ENCODE measurements around the gene STK31. TPM values are rescaled to one million over a fixed set of nuclear protein-coding genes. Genes with fewer than 3 reads are reported as not detected.
"Not testable (repeated sequence)": the region's sequence is repeated elsewhere in the genome, so short reads cannot be mapped to it uniquely, and the experiment has no call there.

STK31 gene
- total RNA-seq, 1 donor from 2014 or later, result 0.16 TPM

DNA sequence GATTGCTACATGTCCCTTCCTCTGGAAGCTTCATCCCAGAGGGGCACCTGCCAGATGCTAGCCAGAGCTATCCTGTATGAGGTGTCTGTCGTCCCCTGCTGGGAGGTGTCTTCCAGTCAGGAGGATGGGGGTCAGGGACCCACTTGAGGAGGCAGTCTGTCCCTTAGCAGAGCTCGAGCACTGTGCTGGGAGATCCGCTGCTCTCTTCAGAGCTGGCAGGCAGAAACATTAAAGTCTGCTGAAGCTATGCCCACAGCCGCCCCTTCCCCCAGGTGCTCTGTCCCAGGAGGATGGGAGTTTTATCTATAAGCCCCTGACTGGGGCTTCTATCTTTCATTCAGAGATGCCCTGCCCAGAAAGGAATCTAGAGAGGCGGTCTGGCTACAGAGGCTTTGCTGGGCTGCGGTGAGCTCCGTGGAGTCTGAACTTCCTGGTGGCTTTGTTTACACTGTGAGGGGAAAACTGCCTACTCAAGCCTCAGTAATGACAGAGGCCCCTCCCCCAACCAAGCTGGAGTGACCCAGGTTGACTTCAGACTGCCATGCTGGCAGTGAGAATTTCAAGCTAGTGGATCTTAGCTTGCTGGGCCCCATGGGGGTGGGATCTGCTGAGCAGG, 69.3 kb downstream of the STK31 start:
- H3K27me3 Mint-ChIP-seq (ENCODE audit: low read depth); H3K36me3 Mint-ChIP-seq (ENCODE audit: low read depth); DNase-seq (ENCODE audit: low spot score); H3K4me1 Mint-ChIP-seq (ENCODE audit: low read depth); H3K4me3 Mint-ChIP-seq (ENCODE audit: low read depth); H3K9me3 Mint-ChIP-seq; H3K27ac Mint-ChIP-seq; intact Hi-C loops (cut with micrococcal nuclease): not testable (repeated sequence)

DNA sequence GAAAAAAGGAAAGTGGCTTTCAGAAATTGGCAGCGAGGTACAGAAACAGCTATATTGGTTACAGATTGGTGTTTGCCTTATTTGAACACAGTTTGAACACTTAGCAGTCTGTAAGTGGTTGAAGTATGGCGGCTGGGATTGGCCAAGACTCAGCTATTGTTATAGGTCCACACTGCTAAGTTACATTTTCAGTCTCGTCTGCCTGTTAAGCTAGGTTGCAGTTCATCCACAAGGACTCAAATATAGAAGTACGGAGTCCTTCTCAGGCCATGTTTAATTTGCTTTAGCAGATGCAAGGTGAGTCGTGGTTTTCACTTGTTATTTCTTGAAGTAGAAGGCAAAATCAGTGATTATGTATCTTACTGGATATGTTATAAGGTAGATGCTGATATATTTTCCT, 73.1 kb downstream of the STK31 start:
- intact Hi-C loops (cut with micrococcal nuclease), result no loop called here
- Mint-ChIP-seq H3K4me1 (ENCODE audit: low read depth) (no peaks in the 10 kb centered on the region), H3K4me3 (ENCODE audit: low read depth) (no peak overlapping the region), H3K27me3 (ENCODE audit: low read depth) (no peaks in the 10 kb centered on the region), H3K27ac (no peak overlapping the region), H3K36me3 (ENCODE audit: low read depth) (no peaks in the 10 kb centered on the region), H3K9me3 (no peaks in the 10 kb centered on the region)
- no peak for DNase-seq (ENCODE audit: low spot score)

DNA sequence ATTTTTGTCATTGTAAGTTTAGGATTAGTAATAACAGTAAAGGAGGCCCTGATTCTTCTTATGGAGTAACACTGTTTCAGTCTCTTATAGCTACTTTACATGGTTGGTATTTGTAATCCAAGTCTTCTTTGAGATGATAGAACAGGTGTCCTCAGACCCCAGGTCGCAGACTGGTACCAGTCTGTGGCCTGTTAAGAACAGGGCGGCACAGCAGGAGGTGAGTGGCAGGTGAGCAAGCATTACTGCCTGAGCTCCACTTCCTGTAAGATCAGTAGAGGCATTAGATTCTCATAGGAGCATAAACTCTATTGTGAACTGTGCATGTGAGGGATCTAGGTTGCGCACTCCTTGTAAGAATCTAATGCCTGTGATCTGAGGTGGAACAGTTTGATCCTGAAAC, 77.3 kb downstream of the STK31 start:
- no peak for DNase-seq (ENCODE audit: low spot score)
- no peaks in the 10 kb centered on the region for H3K4me1 Mint-ChIP-seq (ENCODE audit: low read depth)
- no peak overlapping the region for H3K27ac Mint-ChIP-seq
- H3K9me3 Mint-ChIP-seq, result no peaks in the 10 kb centered on the region
- intact Hi-C loops (cut with micrococcal nuclease), result no loop called here
- H3K36me3 Mint-ChIP-seq (ENCODE audit: low read depth), result no peaks in the 10 kb centered on the region
- no peak overlapping the region for H3K4me3 Mint-ChIP-seq (ENCODE audit: low read depth)
- no peaks in the 10 kb centered on the region for H3K27me3 Mint-ChIP-seq (ENCODE audit: low read depth)

DNA sequence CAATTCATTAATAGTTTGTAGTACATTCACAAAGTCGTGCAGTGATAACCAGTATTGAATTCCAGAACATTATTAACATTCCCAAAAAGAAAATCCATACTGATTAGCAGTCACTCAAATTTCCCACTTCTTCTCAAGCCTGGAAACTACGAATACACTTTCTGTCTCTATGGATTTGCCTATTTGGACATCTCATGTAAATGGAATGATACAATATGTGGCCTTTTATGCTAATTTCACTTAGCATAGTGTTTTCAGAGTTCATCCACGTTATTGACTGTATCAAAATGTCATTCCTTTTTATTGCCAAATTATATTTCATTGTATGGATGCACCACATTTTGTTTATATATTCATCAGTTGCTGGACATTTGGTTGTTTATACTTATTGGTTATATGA, 78.8 kb downstream of the STK31 start:
- peaks cover 2% of the 10 kb centered on the region for H3K9me3 Mint-ChIP-seq
- H3K36me3 Mint-ChIP-seq (ENCODE audit: low read depth), result no peaks in the 10 kb centered on the region
- H3K27ac Mint-ChIP-seq, result no peak overlapping the region
- DNase-seq (ENCODE audit: low spot score), result no peak
- H3K27me3 Mint-ChIP-seq (ENCODE audit: low read depth), result no peaks in the 10 kb centered on the region
- H3K4me3 Mint-ChIP-seq (ENCODE audit: low read depth), result no peak overlapping the region
- H3K4me1 Mint-ChIP-seq (ENCODE audit: low read depth), result no peaks in the 10 kb centered on the region
- intact Hi-C loops (cut with micrococcal nuclease), result no loop called here

DNA sequence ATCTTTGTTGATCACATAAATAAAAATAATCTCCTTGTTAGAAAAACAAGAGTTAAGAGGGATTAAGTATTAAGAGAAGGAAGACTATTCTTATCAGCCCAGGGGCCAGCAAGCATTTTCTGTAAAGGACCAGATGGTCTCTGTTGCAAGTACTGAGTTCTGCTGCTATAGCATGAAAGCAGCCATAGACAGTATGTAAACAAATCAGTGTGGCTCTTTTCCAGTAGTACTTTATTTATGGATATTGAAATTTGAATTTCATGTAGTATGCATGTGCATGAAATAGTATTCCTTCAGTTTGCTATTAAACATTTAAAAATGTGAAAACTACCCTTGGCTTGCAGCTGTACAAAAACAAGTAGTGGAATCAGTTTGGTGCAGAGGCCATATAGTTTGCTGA, 81.7 kb downstream of the STK31 start:
- H3K4me1 Mint-ChIP-seq (ENCODE audit: low read depth), result no peaks in the 10 kb centered on the region
- intact Hi-C loops (cut with micrococcal nuclease), result no loop called here
- no peaks in the 10 kb centered on the region for H3K27me3 Mint-ChIP-seq (ENCODE audit: low read depth)
- no peaks in the 10 kb centered on the region for H3K36me3 Mint-ChIP-seq (ENCODE audit: low read depth)
- H3K9me3 Mint-ChIP-seq, result peaks cover 24% of the 10 kb centered on the region
- DNase-seq (ENCODE audit: low spot score), result no peak
- no peak overlapping the region for H3K4me3 Mint-ChIP-seq (ENCODE audit: low read depth)
- no peak overlapping the region for H3K27ac Mint-ChIP-seq

DNA sequence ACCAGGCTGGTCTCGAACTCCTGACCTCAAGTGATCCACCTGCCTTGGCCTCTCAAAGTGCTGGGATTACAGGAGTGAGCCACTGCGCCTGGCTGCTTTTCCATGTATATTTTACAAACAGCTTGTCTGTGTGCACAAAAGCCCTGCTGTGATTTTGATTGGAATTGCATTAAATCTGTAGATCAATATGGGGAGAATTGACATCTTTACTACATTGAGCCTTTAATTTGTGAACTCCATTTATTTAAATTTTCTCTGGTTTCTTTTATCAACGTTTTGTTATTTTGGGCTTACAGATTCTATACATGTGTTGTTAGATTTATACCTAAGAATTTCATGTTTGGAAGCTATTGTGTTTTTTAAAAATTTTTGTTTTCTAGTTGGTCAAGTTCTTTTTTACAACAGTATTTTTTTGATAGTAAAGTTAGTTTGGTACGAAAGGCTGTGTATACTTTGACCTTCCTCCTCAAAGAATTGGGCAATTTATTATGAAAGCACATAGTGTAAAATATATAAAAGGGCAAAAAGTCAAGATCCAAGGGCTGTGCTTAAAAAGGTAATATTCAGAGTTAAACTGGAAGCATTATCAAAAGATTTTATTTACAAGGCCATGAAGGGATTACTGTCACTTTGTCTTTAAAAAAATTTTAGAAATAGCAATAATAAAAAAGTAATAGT, 92.8 kb downstream of the STK31 start:
- Mint-ChIP-seq H3K9me3 (no peaks in the 10 kb centered on the region), H3K4me3 (ENCODE audit: low read depth) (no peak overlapping the region), H3K4me1 (ENCODE audit: low read depth) (no peaks in the 10 kb centered on the region), H3K36me3 (ENCODE audit: low read depth) (no peaks in the 10 kb centered on the region), H3K27ac (no peak overlapping the region), H3K27me3 (ENCODE audit: low read depth) (peaks cover 5% of the 10 kb centered on the region)
- no peak for DNase-seq (ENCODE audit: low spot score)
- intact Hi-C loops (cut with micrococcal nuclease), result no loop called here

DNA sequence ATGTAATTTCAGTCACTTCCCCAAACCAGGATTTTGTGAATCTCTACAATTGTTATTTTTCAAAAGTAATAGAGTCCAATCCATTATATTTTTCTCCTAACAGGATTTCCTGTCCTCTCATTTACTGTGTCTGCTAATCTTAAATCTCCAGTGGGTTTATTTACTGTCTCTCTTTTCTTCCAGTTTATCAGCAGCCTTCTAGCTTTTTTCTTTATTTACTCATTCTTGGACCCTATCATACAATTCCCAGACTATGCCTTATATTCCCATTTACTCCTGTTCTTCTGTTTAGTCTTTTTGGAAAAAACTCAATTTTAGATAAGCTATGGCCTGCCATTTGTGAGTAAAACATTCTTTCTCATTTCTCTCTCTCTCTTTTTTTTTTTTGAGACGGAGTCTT, 94.7 kb downstream of the STK31 start:
- intact Hi-C loops (cut with micrococcal nuclease), result no loop called here
- DNase-seq (ENCODE audit: low spot score), result no peak
- Mint-ChIP-seq H3K27ac (no peak overlapping the region), H3K36me3 (ENCODE audit: low read depth) (no peaks in the 10 kb centered on the region), H3K9me3 (no peaks in the 10 kb centered on the region), H3K4me3 (ENCODE audit: low read depth) (no peak overlapping the region), H3K4me1 (ENCODE audit: low read depth) (no peaks in the 10 kb centered on the region), H3K27me3 (ENCODE audit: low read depth) (peaks cover 5% of the 10 kb centered on the region)

DNA sequence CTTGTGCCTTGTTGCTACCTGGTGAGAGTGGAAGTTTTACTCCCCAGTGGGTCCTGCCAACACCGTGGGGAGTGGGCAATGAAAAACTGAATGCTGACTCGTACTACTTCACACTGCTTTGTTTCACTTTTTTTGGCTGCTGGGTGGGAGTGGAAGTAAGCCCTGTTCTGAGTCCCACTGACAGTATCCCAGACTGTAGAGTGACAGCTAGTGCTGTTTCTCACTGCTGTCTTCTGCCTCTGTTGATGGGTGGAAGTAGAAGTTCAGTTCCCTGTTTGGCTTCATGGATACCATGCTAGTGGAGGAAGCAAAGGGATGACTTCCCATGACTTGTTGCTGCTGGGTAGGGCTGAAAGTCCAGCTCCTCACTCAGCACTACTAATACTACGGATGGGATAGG, 98.4 kb downstream of the STK31 start:
- no peak overlapping the region for H3K4me3 Mint-ChIP-seq (ENCODE audit: low read depth)
- H3K4me1 Mint-ChIP-seq (ENCODE audit: low read depth), result peaks cover 3% of the 10 kb centered on the region
- H3K9me3 Mint-ChIP-seq, result peaks cover 10% of the 10 kb centered on the region
- H3K27me3 Mint-ChIP-seq (ENCODE audit: low read depth), result peaks cover 5% of the 10 kb centered on the region
- no peaks in the 10 kb centered on the region for H3K36me3 Mint-ChIP-seq (ENCODE audit: low read depth)
- DNase-seq (ENCODE audit: low spot score), result no peak
- H3K27ac Mint-ChIP-seq, result no peak overlapping the region
- intact Hi-C loops (cut with micrococcal nuclease), result no loop called here

DNA sequence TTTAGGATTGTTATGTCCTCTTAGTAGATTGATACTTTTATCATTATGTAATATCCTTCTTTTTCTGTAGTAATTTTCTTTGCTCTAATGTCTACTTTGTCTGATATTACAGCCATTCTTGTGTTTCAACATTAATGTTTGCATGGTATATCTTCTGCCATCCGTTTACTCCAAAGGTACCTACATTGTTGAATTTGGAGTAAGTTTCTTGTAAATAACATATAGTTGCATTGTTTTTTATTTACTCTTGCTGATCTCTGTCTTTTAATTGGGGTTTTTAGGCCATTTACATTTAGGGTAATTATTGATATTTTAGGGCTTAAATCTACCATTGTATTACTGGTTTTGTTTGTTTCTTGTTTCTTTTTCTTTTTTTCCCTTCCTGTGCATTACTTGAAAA, 100.1 kb downstream of the STK31 start:
- intact Hi-C loops (cut with micrococcal nuclease), result no loop called here
- Mint-ChIP-seq H3K27ac (no peak overlapping the region), H3K4me1 (ENCODE audit: low read depth) (peaks cover 3% of the 10 kb centered on the region), H3K9me3 (peaks cover 10% of the 10 kb centered on the region), H3K27me3 (ENCODE audit: low read depth) (peaks cover 2% of the 10 kb centered on the region), H3K36me3 (ENCODE audit: low read depth) (no peaks in the 10 kb centered on the region), H3K4me3 (ENCODE audit: low read depth) (no peak overlapping the region)
- DNase-seq (ENCODE audit: low spot score), result no peak

DNA sequence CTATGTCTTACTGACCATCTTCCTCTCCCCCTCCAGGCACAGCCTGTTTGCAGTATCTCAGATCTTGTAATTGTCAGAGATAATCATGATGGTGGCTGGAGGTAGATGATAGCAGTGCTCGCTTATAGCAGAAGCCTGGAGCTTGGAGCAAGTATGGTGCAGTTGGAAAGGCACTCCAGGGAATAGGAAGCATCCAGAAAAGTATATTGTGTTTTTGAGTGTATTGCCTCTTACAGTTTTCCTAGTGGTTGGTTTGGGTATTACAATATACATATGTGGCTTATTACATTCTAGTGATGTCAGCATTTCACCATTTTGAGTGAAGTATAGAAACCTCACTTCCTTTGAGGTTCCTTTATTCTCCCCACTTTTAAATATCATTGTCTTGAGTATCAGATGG, 101.5 kb downstream of the STK31 start:
- H3K4me1 Mint-ChIP-seq (ENCODE audit: low read depth), result peaks cover 3% of the 10 kb centered on the region
- H3K27ac Mint-ChIP-seq, result no peak overlapping the region
- H3K4me3 Mint-ChIP-seq (ENCODE audit: low read depth), result no peak overlapping the region
- H3K9me3 Mint-ChIP-seq, result peaks cover 10% of the 10 kb centered on the region
- no peak for DNase-seq (ENCODE audit: low spot score)
- no peaks in the 10 kb centered on the region for H3K36me3 Mint-ChIP-seq (ENCODE audit: low read depth)
- intact Hi-C loops (cut with micrococcal nuclease), result no loop called here
- peaks cover 2% of the 10 kb centered on the region for H3K27me3 Mint-ChIP-seq (ENCODE audit: low read depth)

DNA sequence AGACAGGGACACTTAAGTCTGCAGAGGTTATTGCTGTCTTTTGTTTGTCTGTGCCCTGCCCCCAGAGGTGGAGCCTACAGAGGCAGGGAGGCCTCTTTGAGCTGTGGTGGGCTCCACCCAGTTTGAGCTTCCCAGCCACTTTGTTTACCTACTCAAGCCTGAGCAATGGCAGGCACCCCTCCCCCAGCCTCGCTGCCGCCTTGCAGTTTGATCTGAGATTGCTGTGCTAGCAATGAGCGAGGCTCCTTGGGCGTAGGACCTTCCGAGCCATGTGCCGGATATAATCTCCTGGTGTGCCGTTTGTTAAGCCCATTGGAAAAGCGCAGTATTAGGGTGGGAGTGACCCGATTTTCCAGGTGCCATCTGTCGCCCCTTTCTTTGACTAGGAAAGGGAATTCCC, 118.1 kb downstream of the STK31 start:
- H3K27me3 Mint-ChIP-seq (ENCODE audit: low read depth); DNase-seq (ENCODE audit: low spot score); intact Hi-C loops (cut with micrococcal nuclease); H3K4me1 Mint-ChIP-seq (ENCODE audit: low read depth); H3K36me3 Mint-ChIP-seq (ENCODE audit: low read depth); H3K4me3 Mint-ChIP-seq (ENCODE audit: low read depth); H3K27ac Mint-ChIP-seq: not testable (repeated sequence)
- peaks cover 13% of the 10 kb centered on the region for H3K9me3 Mint-ChIP-seq

DNA sequence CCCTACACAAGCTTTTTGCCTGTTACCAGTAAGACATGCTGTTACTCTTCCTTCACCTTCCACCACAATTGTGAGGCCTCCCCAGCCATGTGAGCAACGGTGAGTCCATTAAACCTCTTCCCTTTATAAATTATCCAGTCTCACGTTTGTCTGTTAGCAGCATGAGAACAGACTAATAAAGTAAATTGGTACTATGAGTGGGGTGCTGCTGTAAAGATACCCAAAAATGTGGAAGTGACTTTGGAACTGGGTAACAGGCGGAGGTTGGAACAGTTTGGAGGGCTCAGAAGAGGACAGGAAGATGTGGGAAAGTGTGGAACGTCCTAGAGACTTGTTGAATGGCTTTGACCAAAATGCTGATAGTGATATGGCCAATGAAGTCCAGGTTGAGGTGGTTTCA, 122.7 kb downstream of the STK31 start:
- H3K4me1 Mint-ChIP-seq (ENCODE audit: low read depth); H3K4me3 Mint-ChIP-seq (ENCODE audit: low read depth); H3K27ac Mint-ChIP-seq; DNase-seq (ENCODE audit: low spot score); intact Hi-C loops (cut with micrococcal nuclease); H3K36me3 Mint-ChIP-seq (ENCODE audit: low read depth); H3K27me3 Mint-ChIP-seq (ENCODE audit: low read depth): not testable (repeated sequence)
- H3K9me3 Mint-ChIP-seq, result peaks cover 21% of the 10 kb centered on the region

DNA sequence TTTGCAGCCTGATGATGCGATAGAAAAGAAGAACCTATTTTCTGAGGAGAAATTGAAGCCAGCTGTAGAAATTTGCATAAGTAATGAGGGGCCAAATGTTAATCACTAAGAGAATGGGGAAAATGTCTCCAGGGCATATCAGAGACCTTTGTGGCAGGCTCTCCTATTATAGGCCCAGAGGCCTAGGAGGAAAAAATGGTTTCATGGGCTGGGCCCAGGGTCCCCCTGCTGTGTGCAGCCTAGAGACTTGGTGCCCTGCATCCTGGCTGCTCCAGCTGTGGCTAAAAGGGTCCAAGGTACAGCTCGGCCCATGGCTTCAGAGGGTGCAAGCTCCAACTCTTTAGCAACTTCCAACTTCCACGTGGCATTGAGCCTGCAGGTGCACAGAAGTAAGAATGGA, 123.4 kb downstream of the STK31 start:
- Mint-ChIP-seq H3K4me1 (ENCODE audit: low read depth) (no peaks in the 10 kb centered on the region), H3K9me3 (peaks cover 21% of the 10 kb centered on the region), H3K36me3 (ENCODE audit: low read depth) (no peaks in the 10 kb centered on the region), H3K4me3 (ENCODE audit: low read depth) (no peak overlapping the region), H3K27me3 (ENCODE audit: low read depth) (no peaks in the 10 kb centered on the region), H3K27ac (no peak overlapping the region)
- no peak for DNase-seq (ENCODE audit: low spot score)
- intact Hi-C loops (cut with micrococcal nuclease), result no loop called here

DNA sequence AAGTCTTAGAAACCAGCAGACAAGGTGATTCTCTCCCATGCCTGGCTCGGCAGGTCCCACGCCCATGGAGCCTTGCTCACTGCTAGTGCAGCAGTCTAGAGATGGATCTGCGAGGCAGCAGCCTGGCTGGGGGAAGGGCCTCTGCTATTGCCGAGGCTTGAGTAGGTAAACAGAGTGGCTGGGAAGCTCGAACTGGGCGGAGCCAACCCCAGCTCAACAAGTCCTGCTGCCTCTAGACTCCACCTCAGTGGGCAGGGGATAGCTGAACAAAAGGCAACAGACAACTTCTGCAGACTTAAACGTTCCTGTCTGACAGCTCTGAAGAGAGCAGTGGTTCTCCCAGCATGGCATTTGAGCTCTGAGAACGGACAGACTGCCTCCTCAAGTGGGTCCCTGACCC, 134.8 kb downstream of the STK31 start:
- H3K4me3 Mint-ChIP-seq (ENCODE audit: low read depth); H3K27me3 Mint-ChIP-seq (ENCODE audit: low read depth); H3K36me3 Mint-ChIP-seq (ENCODE audit: low read depth); DNase-seq (ENCODE audit: low spot score); intact Hi-C loops (cut with micrococcal nuclease); H3K27ac Mint-ChIP-seq; H3K4me1 Mint-ChIP-seq (ENCODE audit: low read depth): not testable (repeated sequence)
- H3K9me3 Mint-ChIP-seq, result peaks cover 18% of the 10 kb centered on the region

Data from activated T-helper 2 cell treated with anti-CD3 and anti-CD28 coated beads, Interferon-gamma antibody, Interleukin-2, Interleukin-4, amounts not matched to agents 10 μg/mL and 5 μg/mL and 100 μg/mL, durations not matched to agents 14 hours and 24 hours and 36 hours (primary cell).